Ascending aorta (tissue), 2 donors: ENCODE data around the gene SLC2A1. TPM values are rescaled to one million over a fixed set of nuclear protein-coding genes. Genes with fewer than 3 reads are reported as not detected.

Experiments used
- DNase-seq, 2 donors: peaks; one replicate each; pipeline ENCODE4 v3.0.0-alpha.2; 2019; ENCODE audit warnings: low spot score in 2 of 2
- H3K27ac ChIP-seq, 2 donors: fragments of 200-600 bp; sonication (generic); one replicate each; pipeline ENCODE4 v1.5.1; 2016 to 2017; ENCODE audit warnings: mild to moderate bottlenecking in 1 of 2
- H3K27me3 ChIP-seq: fragments of 200-600 bp; sonication (generic); one replicate; pipeline ENCODE4 v1.5.1; 2017
- H3K36me3 ChIP-seq, 2 donors: fragments of 200-600 bp; sonication (generic); one replicate each; pipeline ENCODE4 v1.5.1; 2016
- H3K4me1 ChIP-seq, 2 donors: fragments of 200-600 bp; sonication (generic); one replicate each; pipeline ENCODE4 v1.5.1; 2016 to 2017; ENCODE audit warnings: mild to moderate bottlenecking in 1 of 2
- H3K4me3 ChIP-seq, 2 donors: fragments of 200-600 bp; sonication (generic); one replicate each; pipeline ENCODE4 v1.5.1; 2016 to 2017; ENCODE audit warnings: mild to moderate bottlenecking in 1 of 2
- H3K9me3 ChIP-seq, 2 donors: fragments of 200-600 bp; sonication (generic); one replicate each; pipeline ENCODE4 v1.5.1; 2016
- CTCF ChIP-seq, 3 experiments: fragments of 200-600 bp in 2 of 3; fragments of 450-650 bp in 1 of 3; sonication (generic) in 2 of 3; IDR thresholded peaks; one replicate each; pipeline ENCODE4 v1.5.1; 2016 to 2019; ENCODE audit warnings: antibody characterized with exemption in 3 of 3, mild to moderate bottlenecking in 1 of 3, moderate library complexity in 1 of 3
- intact Hi-C: fragments of 100-400 bp; cut with DNase I; formaldehyde crosslinking; loops from one replicate; pipeline ENCODE4 v1.15.1; 2023
- total RNA-seq: library from RNA; depleted of rRNA; stranded (reverse); fragments of >200 nt; gene quantifications from one replicate; pipeline ENCODE4 v1.1.0, GENCODE V29; 2016

The SLC2A1 gene
- total RNA-seq, 1 donor from 2014 or later: 15.5 TPM

DNA sequence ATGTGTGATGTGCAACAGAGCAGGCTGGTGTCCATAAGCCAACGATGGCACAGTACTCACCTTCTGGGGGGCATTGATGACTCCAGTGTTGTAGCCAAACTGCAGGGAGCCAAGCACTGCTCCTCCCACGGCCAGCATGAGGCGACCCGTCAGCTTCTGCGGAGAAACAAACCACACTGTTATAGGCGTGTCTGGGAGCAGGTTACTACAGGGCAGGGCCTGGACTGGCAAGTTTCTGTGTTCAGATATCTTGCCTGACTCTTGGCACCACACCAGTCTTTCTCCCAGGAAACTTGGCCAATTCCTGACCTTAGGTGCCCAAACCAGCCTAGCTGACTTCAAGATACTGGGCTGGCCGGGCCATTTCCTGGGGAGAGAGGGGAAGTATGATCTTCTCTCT lies 15.5 kb downstream of the SLC2A1 start:
- TF ChIP-seq CTCF (IDR thresholded peaks at IDR 0.05): no peak
- no peak overlapping the region for H3K4me3 ChIP-seq
- H3K36me3 ChIP-seq: peaks cover 0 to 4% of the 10 kb centered on the region in 2 donors
- H3K4me1 ChIP-seq: peaks cover 46 to 70% of the 10 kb centered on the region in 2 donors
- H3K27ac ChIP-seq: peak overlapping the region; percentile 92 to 93
- H3K27me3 ChIP-seq: no peaks in the 10 kb centered on the region
- peak; percentile 44 to 82 for DNase-seq
- intact Hi-C loops: loop anchor here (5.0 to 10.0 kb wide), 3 partner anchors 481 to 1404 kb away; partner anchors contain the start of genes CCDC30 and HYI
- no peaks in the 10 kb centered on the region for H3K9me3 ChIP-seq

GRCh38 chr1:42942444-42942843 lies 16.2 kb downstream of the SLC2A1 start:
- intact Hi-C loops: loop anchor here (5.0 to 10.0 kb wide), 3 partner anchors 480 to 1405 kb away; partner anchors contain the start of genes CCDC30 and HYI
- no peaks in the 10 kb centered on the region for H3K27me3 ChIP-seq
- no peaks in the 10 kb centered on the region for H3K9me3 ChIP-seq
- no peak for TF ChIP-seq CTCF (IDR thresholded peaks at IDR 0.05)
- peaks cover 46 to 70% of the 10 kb centered on the region in 2 donors for H3K4me1 ChIP-seq
- DNase-seq: no peak
- H3K27ac ChIP-seq: peak overlapping the region; percentile 92 to 93
- peaks cover 0 to 4% of the 10 kb centered on the region in 2 donors for H3K36me3 ChIP-seq
- no peak overlapping the region for H3K4me3 ChIP-seq

DNA sequence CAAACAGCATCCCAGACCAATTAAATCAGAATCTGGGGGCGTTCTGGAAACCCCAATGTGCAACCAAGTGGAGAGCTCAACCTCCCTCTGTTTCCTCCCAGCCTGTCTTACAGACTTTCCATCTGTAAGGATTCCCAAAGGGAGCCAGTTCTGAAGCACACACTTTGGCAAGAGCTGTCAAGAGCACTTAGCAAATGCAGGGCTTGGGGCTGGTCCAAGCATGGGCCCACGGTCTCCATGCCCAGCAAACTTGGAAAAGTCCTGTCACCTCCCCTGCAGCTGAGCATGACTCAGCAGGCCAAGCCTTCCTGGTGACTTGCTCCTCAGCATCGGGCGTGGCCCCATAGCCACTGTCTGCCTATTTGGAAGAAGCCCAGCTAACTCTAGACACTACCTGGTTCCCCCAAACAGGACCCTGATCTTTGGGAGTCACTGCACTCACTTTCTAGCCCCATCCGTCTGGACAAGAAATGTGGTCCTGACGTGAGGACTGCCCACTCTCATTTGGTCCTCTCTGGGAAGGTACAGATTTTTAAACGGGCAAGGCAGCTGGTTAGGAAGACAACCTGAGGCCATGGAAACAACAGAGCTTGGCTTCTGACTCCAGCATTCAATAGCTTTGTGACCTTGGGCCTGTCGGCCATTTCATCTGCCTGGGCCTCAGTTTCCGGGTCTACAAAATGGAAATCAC lies 16.9 kb downstream of the SLC2A1 start:
- Histone ChIP-seq H3K27me3 (no peaks in the 10 kb centered on the region), H3K4me1 (peaks cover 43 to 75% of the 10 kb centered on the region in 2 donors), H3K27ac (peak overlapping the region; percentile 92 to 93), H3K36me3 (peaks cover 0 to 4% of the 10 kb centered on the region in 2 donors), H3K9me3 (no peaks in the 10 kb centered on the region), H3K4me3 (peak overlapping the region in 1 of 2 donors; percentile 9)
- DNase-seq: peak; percentile 77 to 96
- TF ChIP-seq CTCF (IDR thresholded peaks at IDR 0.05): no peak
- intact Hi-C loops: loop anchor here (1.0 to 10.0 kb wide), 6 partner anchors 17 to 1406 kb away; partner anchors contain the start of genes CCDC30, HYI and SLC2A1

GRCh38 chr1:42940851-42941639 lies 17.6 kb downstream of the SLC2A1 start:
- Histone ChIP-seq H3K9me3 (no peaks in the 10 kb centered on the region), H3K4me3 (peak overlapping the region in 1 of 2 donors; percentile 9), H3K4me1 (peaks cover 47 to 79% of the 10 kb centered on the region in 2 donors), H3K27me3 (no peaks in the 10 kb centered on the region), H3K36me3 (peaks cover 0 to 4% of the 10 kb centered on the region in 2 donors), H3K27ac (peak overlapping the region; percentile 92 to 93)
- peak in 1 of 2 donors; percentile 91 for DNase-seq
- no peak for TF ChIP-seq CTCF (IDR thresholded peaks at IDR 0.05)
- intact Hi-C loops: loop anchor here (1.0 to 10.0 kb wide), 6 partner anchors 17 to 1406 kb away; partner anchors contain the start of genes CCDC30, HYI and SLC2A1
